ENCODE data around the gene ACTR2. TPM values are rescaled to one million over a fixed set of nuclear protein-coding genes. Genes with fewer than 3 reads are reported as not detected.

ACTR2 gene
- total RNA-seq, 1 experiment from 2014 or later = 199 TPM

- intact Hi-C loops (cut with micrococcal nuclease) = no loop called here
- H3K9me2 ChIP-seq (ENCODE audit: insufficient read depth) = no peaks in the 10 kb centered on the region
- H3K9me3 ChIP-seq (ENCODE audit: control insufficient read depth in 1 of 2, insufficient read depth in 1 of 2, low read depth in 1 of 2, low read length in 2 of 2) = no peaks in the 10 kb centered on the region
- no TSS peak for BruUV-seq (replicated peaks)
- POLR2A ChIA-PET = interaction anchor here (0.6 kb wide), 1 partner anchor 17 kb away, joined by 3 read pairs; no protein-coding TSS in a partner anchor
- no peaks in the 10 kb centered on the region for H4K20me1 ChIP-seq (ENCODE audit: insufficient read depth)
- ATAC-seq (no peak), DNase-seq (ENCODE audit: low read depth, low spot score) (no peak)
- H3K79me2 ChIP-seq (ENCODE audit: insufficient read depth, low read length) = no peaks in the 10 kb centered on the region
- H3K4me2 ChIP-seq (ENCODE audit: low read length) = no peak overlapping the region
- no peak overlapping the region for H2AFZ ChIP-seq (ENCODE audit: low read depth, low read length, poor library complexity, severe bottlenecking)
- no peak overlapping the region for H3K27ac ChIP-seq (ENCODE audit: low read depth, low read length)
- H3K9ac ChIP-seq (ENCODE audit: low read length) = no peak overlapping the region
- 0 out of 4 replicates have a peak, but pooled peaks cover 0 to 2% of the 10 kb centered on the region in 2 experiments for H3K36me3 ChIP-seq (ENCODE audit: control insufficient read depth in 1 of 2, insufficient read depth in 2 of 2, low read length in 2 of 2)
- no peaks in the 10 kb centered on the region for H3K27me3 ChIP-seq (ENCODE audit: insufficient read depth, low read length)
- no peaks in the 10 kb centered on the region for H3K4me1 ChIP-seq (ENCODE audit: control insufficient read depth in 1 of 2, insufficient read depth in 2 of 2, low read length in 2 of 2)
- TF ChIP-seq ZFX (IDR thresholded peaks at IDR 0.05) = no peak
- no peak for TF ChIP-seq REST (IDR thresholded peaks at IDR 0.05; ENCODE audit: low read depth)
- no peak for TF ChIP-seq RAD21 (IDR thresholded peaks at IDR 0.05; ENCODE audit: low read depth)
- TF ChIP-seq YY1 (IDR thresholded peaks at IDR 0.05; ENCODE audit: extremely low read depth, insufficient replicate concordance, low read depth, low read length) = no peak
- TF ChIP-seq JUND (IDR thresholded peaks at IDR 0.05) = no peak
- no peak for TF ChIP-seq ELF1 (IDR thresholded peaks at IDR 0.05; ENCODE audit: borderline replicate concordance, low read depth)
- TF ChIP-seq SP1 (IDR thresholded peaks at IDR 0.05; ENCODE audit: low read depth) = no peak
- no peak for TF ChIP-seq POLR2A (IDR thresholded peaks at IDR 0.05; ENCODE audit: borderline replicate concordance, extremely low read depth, insufficient read depth, insufficient read length)
- TF ChIP-seq TCF7L2 (IDR thresholded peaks at IDR 0.05; ENCODE audit: borderline replicate concordance, extremely low read depth, insufficient read depth, insufficient read length) = no peak
- no peak for TF ChIP-seq POLR2AphosphoS5 (IDR thresholded peaks at IDR 0.05; ENCODE audit: low read depth, low read length)
- no peak for TF ChIP-seq CBX3 (IDR thresholded peaks at IDR 0.05; ENCODE audit: low read depth)
- no peak for TF ChIP-seq SRF (IDR thresholded peaks at IDR 0.05; ENCODE audit: low read depth)
- TF ChIP-seq CEBPB (IDR thresholded peaks at IDR 0.05; ENCODE audit: low read depth) = no peak
- TF ChIP-seq MAX (IDR thresholded peaks at IDR 0.05) = no peak
- TF ChIP-seq ZBTB33 (IDR thresholded peaks at IDR 0.05; ENCODE audit: extremely low read depth, insufficient replicate concordance, low read length) = no peak
- TF ChIP-seq ZNF274 (IDR thresholded peaks at IDR 0.05; ENCODE audit: low read depth, low read length) = no peak
- no peak for TF ChIP-seq EGR1 (IDR thresholded peaks at IDR 0.05; ENCODE audit: low read depth)
- no peak overlapping the region for H3K4me3 ChIP-seq (replicated peaks in 1 of 2; ENCODE audit: low read depth in 1 of 2, low read length in 2 of 2)
- CTCF ChIA-PET = interaction anchor here (0.6 to 1.3 kb wide), 2 partner anchors 13 to 298 kb away, joined by 3 to 7 read pairs; no protein-coding TSS in a partner anchor
- RAD21 ChIA-PET (ENCODE audit: low non-redundant PET in 1 of 2, low total read pairs in 2 of 2, uncharacterized antibody in 2 of 2, unreplicated experiment in 2 of 2) = no interaction called here
These were observed 50.3 kb downstream of the ACTR2 start for GRCh38 chr2:65277791-65278483.
